AG09319 (cell line): ENCODE data around the gene CFAP99.

Source experiments
- DNase-seq: peaks from one replicate; pipeline ENCODE4 v3.0.0-alpha.2; 2010; ENCODE audit warnings: low read depth; ENCODE audit errors: extremely low read depth
- TF ChIP-seq, protein P1 (sequence below): IDR thresholded peaks from 2 replicates; pipeline ENCODE4 v1.5.1; 2011; ENCODE audit warnings: low read depth, mild to moderate bottlenecking, inconsistent platforms, low read length, moderate library complexity

Gene CFAP99

DNA sequence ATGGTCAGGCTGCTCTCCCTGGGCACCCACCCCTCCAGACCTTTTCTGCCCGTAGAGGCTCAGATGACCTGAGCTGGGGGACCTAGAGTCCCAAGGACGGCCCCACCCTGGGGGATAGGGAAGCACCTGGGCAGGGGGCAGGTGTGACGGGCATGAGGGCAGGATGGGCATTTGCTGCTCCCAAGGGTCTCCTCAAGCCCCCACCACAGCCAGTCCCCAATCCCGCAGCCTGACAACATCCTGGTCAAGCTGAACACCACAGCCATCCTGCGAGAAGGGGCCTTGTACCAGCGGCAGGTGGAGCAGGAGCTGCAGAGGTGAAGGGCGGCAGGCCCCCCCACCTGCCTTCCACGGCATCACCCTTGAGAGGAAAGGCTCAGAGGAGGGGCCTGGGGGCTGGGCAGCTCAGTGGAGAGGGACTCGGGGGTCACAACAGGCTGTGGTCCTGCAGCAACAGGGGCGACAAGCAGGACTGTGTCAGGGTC is 32.3 kb downstream of the CFAP99 start:
- TF ChIP-seq, protein P1, sequence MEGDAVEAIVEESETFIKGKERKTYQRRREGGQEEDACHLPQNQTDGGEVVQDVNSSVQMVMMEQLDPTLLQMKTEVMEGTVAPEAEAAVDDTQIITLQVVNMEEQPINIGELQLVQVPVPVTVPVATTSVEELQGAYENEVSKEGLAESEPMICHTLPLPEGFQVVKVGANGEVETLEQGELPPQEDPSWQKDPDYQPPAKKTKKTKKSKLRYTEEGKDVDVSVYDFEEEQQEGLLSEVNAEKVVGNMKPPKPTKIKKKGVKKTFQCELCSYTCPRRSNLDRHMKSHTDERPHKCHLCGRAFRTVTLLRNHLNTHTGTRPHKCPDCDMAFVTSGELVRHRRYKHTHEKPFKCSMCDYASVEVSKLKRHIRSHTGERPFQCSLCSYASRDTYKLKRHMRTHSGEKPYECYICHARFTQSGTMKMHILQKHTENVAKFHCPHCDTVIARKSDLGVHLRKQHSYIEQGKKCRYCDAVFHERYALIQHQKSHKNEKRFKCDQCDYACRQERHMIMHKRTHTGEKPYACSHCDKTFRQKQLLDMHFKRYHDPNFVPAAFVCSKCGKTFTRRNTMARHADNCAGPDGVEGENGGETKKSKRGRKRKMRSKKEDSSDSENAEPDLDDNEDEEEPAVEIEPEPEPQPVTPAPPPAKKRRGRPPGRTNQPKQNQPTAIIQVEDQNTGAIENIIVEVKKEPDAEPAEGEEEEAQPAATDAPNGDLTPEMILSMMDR = no peak
- DNase-seq = no peak

DNA sequence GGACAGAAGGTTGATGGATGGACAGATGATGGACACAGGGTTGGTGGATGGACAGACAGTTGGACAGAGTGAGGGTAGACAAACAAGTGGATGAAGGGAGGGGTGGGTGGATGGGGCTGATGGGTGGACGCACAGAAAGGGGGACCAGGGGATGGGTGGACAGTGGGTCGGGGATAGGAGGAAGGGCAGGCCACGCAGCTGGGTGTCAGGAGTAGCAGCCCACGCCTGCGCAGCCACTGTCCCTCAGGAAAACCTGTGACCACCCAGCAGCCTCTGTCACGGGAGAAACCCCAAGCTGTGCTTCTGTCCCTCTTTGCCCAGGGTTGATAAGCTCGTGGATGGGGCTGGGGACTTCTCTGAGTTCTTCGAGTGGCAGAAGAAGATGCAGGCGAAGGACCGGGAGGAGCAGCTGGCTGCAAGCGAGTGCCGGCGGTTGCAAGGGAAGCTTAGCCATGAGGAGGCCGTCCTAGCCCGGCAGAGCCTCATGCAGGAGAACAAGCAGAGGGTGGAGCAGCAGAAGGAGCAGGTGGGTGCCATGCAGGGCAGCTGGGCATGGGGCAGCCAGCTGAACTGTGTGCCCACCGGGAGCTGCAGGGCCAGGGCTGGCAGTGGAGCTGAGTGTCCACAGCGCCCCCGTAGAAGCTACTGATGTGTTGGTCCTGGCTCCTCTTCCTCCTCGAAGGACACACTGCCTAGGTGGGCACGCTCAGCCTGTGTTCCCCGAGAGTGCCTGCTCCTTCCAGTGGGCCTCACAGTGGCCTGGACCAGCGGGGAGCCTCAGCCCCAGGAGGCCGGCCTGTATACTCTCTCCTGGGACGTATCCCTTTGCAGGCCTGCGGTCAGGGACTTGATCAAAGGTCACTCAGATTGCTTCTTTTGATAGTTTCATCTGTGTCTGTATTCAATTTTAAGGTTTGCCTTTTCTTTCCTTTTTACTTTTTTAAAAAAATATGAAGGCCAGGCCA is 33.3 kb downstream of the CFAP99 start:
- DNase-seq = no peak
- TF ChIP-seq, protein P1 = no peak

DNA sequence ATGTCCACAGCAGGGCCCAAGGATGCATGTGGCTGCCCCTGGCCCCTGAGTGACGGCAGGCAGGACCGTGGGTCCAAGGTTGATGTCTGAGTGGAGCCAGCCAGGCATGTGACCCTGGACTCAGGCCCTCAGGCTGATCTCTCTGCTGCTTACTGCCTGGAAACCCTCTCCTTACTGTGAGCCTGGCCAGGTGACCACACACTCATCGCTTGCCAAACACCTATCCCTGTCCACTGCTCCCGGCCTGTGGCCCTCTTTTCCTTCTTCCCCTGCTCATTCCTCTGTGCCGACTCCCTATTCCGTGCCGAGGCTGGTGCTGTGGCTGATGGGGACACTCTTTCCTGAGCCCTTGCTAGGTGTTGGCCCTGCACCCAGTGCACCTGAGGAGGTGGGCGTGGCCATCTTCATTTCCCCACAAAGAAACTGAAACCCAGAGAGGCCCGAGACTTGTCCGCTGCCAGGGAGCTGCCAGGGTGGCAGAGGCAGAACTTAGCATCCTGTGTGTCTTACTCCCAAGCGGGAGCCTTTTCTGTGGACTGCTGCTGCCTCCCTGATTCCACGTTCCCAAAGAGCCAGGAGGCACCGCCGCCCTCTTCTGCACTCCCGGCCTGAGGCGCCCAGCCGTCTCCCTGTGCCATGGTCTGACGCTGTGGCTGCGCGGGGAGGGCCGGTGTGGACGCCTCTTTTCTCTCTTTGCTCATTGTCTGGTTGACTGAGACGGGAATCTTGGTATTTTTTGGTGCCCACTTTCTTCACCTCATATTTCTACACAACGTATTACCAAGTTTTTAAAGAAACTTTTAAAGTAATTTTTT is 38.9 kb downstream of the CFAP99 start:
- TF ChIP-seq, protein P1 = no peak

DNA sequence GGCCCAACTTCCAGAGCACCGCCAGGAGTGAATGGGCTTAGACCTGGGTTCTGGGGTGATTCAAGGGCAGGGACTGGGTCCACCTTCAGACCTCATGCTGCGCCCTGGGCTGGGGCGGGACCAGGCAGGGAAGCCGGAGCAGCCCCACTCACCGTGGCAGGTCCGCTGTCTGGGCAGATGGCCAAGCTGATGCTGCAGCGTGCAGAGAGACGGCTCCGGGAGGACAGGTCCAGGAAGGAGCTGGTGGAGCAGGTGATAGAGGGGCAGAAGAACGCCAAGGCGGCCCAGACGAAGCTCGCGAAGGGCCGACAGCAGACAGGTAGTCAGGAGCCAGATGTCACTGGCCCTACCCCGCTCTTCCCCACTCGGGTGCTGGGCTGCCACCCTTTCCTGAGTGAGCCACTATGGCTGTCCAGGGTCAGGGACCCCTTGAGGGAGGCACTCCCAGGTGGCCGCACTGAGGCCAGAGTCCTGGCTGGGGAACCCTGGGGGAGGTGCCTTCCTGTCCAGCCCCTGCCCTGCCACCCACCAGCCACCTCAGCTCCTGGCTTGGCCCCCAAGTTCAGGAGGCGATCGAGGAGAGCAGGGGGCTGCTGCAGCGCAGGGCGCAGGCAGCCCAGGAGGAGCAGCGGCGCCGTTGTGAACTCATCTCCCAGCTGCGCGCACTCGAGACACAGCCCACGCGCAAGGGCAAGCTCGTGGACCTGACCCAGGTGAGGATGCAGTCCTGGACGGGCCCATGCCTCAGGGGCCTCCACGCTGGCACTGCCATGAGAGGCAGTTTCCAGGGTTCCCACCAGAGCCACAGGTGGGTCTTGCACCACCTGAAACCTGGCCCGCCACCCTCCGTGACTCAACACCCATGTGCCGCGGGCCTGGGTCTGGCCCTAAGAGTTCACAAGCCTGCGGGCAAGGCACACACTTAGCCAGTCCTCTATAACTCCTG is 40.1 kb downstream of the CFAP99 start:
- TF ChIP-seq, protein P1 = no peak
- DNase-seq = no peak

More for the DNA sequence above, 38.9 kb downstream of the CFAP99 start:
- no peak for DNase-seq

DNA sequence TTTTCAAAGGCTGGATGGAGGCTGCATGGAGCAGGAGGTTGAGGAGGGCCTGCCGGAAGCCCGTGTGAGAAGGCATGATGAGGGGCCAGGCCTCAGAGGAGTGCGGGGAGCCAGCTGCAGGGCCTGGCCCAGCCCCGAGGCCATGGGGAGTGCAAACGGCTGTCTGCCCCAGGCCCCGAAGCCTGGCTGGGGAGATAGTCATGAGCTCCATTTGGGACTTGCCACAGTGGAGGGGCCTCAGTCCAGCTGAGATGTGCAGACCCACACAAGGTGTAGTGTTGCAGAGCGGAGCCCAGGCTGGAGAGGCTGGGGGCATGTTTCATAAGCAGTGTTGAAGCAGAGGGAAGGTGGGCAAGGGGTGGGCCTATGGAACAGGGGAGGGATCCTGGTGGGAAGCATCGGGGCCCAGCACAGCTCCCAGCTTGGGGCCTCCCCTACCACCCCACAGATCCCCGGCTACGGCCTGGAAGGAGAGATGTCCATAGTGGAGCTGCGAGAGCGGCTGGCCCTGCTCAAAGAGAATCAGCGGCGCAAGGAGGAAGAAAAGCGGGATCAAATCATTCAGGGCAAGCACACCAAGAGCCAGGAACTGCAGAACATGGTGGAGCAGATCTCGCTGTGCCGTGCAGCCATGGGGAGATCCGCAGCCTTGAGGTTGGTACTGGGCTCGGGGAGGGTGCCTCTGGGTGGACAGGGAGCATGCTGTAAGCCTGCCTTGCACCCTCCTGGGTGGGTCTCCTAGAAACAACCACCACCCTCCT is 41.0 kb downstream of the CFAP99 start:
- DNase-seq = no peak
- TF ChIP-seq, protein P1 = no peak
